Islet of Langerhans (tissue), 1 donor: ENCODE results near the gene FHIT.

Experiments used
- FAIRE-seq: peaks from one replicate; lab custom pipeline; 2011; peaks lifted over from hg19 to GRCh38; lab: Jason Lieb, UNC

FHIT gene

GRCh38 chr3:60322298-60322856, 928.9 kb downstream of the FHIT start:
- peak; percentile 30 for FAIRE-seq

DNA sequence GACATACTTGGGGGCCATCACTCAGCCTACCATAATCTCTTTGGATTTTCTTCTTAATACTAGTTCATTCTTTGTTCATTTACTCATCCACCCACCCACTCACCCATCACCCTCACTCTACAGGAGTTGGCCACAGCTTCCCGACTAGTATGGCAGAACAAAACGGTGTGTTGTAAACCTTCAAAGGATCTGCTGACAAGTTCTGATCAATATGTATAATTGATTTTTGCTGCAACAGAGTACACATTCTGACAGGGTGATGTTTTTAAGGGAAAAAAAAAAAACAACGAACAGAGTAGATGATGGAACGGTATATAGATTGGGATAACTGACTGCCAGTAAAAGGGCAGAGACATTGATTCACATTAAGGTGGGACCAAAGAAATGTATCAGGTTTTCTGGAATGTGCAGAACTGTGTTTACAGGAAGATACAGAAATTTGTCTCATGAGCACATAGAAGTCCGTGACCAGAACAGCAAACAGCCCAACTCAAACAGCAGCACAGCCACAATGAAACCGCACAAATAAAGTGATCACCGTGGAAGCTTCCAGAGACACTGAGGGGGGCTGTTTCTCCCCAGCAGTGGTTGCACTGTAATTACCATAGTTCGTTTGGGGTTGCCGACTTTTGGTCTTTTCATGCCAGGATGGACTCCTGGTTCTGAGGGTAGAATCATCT, 931.9 kb downstream of the FHIT start:
- no peak for FAIRE-seq

DNA sequence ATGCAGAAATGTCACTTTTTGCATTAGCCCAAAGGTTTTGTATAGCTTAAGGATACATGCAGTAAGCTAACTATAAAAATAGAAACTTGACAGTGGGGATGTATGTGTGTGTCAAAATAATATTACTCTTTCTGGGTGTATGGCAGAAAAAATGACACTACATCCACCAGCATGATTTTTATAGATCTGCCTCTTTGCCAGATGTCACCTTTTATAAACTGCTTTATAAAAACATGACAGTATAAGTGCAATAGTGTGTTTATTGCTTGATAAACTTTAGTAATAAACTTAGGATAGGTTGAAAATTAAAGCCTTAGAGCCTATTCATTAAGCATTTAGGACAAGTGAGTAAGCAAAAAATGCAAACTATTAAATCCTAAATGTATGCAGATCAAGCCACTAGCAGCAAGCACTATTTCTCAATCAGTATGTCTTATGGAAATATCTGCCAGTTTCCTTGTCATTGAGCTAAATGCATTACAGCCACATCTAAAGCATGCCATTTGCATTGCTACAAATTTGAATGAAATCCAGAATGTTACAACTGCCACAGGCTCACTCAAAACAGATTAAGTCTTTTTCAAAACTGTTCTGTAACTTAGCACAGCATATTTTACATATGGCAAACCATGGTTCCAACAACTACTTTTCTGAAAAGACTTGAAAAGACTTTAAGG, 935.0 kb downstream of the FHIT start:
- FAIRE-seq = peak; percentile 36

DNA sequence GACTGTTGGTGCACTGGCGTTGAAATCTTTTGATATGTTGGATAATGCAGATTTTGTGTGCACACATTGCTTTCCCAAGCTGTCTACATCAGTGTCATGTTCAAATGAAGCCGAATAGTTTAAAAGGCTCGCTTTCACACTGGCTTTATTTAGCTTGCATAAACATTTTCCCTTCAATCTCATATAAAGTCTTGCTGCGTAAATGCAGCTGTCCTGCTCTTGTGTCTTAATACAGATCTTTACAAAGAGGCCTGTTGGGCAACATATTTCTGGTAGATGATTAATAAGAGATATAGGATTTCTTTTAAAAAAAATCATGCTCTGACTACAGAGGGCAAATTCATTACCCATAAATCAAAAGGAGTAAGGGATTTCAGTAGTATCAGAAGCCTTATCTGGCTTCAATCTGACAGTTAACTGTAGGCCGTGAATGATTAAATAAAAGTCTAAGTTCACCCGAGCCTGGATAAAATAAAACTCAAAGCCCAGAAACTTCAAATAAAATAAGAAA, 937.2 kb downstream of the FHIT start:
- FAIRE-seq = no peak

GRCh38 chr3:60313231-60313798, 937.9 kb downstream of the FHIT start:
- no peak for FAIRE-seq

DNA sequence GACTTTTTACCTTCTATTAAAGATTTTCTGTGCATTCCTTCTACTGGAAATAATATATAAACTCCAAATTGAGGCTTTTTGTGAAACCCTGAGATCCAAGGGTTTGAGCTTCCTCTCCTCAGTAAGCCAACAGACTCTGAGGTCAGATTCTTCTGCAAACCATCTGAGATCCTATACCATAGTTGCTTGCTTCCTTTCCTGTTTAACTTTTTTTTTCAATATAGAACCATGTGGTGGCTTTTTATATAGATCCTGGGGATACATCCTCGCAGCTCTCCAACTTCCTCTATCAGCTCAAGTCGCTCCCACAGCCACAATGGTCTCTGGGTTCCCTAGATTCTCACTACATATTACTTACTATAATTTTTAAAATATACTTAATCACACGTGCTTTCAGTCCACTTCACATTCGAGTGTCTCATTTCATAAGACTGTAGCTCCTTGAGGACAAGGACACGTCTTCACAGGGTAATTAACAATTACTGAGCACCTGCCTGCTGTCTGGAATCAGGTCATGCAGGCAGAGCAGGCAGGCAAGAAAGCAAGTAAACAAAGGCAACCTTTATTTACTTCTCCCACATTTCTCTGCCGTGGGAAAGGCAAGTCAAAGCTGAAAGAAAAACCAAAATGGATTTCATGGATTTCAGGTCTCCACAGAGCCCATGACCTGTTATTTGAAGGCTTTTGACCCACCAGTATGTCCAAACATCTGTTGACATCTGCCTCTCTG, 941.5 kb downstream of the FHIT start:
- FAIRE-seq = no peak

GRCh38 chr3:60308808-60309207, 942.4 kb downstream of the FHIT start:
- FAIRE-seq = no peak

DNA sequence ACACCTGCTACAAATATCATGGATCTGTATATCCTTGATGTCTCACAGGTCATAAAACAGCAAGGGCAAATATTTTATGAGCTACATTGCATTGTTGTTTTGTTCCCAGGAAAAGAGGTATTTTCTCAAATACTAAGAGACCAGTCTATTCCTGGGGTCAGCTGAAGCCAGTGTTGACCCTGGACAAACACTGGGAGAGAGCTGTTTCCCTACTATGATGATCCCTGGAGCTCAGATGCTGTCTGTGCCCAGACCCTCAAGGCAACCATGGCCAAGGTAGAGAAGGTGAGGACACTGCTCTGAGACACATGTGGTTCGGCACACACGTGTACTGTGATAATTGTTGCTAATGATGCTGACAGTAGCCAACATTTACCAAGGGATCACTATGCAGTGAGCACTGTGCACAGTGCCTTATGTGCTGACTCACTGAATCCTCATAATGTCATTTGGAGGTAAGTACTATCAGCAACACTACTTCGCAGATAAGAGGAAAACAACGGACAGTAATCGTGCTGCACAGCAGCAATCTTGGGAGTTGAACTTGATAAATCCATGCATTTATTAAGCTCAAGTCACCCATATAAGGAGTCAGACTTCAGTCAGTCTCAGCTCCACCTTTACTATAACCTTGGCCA, 943.6 kb downstream of the FHIT start:
- FAIRE-seq = no peak

DNA sequence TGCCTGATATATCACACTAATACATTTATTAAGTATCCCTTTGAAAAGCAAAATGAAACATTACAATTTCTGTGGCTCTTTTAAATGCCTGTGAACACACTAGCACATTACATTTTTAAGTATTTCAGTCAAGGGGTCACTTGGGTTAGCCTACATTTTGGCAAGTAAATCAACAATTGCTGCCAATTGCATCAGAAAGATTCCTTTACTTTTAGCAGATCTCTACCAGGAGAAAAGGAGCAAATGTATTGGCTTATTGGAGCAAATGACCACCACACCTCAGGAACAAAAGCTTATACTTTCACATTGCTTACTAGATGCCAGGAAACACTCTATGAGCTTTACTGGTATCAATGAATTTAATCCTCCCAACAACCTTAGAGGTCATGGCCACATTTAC, 947.1 kb downstream of the FHIT start:
- FAIRE-seq = no peak

- FAIRE-seq = no peak
Observed at GRCh38 chr3:60303160-60303559, 948.1 kb downstream of the FHIT start.

GRCh38 chr3:60301142-60301541, 950.1 kb downstream of the FHIT start:
- FAIRE-seq = peak; percentile 86

- FAIRE-seq = no peak
Observed at GRCh38 chr3:60298141-60298540, 953.1 kb downstream of the FHIT start.

DNA sequence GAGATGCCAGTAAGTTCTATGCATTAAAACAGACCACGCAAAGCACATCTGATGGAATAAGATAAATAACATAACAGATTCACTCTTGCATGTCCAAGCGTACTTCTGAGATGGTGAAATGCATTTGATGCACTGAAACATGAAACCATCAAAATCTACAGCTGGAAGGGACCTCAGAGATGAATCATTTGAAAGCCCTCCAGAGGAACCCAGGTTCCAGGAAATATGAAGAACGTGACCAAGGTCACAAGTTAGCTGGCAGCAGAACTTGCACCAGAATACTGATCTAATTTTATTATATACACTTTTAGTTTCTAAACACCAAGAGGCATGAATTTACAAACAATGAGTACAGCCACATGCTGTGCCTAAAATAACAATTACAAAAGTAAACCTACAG, 957.1 kb downstream of the FHIT start:
- no peak for FAIRE-seq

DNA sequence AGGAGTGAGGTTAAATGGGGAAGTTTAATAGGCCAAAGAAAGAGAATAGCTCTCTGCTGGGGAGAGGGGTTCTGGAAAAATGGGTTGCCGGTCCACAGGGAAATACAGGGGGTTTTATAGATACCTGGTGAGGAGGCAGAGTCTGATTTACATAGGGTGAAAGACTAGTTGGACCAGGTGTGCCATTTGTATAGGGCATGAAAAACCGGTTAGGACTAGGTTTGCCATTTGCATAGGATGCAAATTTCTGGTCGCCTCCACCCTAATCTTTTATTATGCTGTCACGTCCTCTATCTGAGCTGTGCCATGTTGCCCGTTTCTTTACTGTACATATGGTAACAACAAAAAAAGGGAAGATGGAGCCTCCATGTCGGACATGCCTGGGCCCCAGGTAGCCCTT, 960.1 kb downstream of the FHIT start:
- no peak for FAIRE-seq

GRCh38 chr3:60290122-60290492, 961.1 kb downstream of the FHIT start:
- no peak for FAIRE-seq

DNA sequence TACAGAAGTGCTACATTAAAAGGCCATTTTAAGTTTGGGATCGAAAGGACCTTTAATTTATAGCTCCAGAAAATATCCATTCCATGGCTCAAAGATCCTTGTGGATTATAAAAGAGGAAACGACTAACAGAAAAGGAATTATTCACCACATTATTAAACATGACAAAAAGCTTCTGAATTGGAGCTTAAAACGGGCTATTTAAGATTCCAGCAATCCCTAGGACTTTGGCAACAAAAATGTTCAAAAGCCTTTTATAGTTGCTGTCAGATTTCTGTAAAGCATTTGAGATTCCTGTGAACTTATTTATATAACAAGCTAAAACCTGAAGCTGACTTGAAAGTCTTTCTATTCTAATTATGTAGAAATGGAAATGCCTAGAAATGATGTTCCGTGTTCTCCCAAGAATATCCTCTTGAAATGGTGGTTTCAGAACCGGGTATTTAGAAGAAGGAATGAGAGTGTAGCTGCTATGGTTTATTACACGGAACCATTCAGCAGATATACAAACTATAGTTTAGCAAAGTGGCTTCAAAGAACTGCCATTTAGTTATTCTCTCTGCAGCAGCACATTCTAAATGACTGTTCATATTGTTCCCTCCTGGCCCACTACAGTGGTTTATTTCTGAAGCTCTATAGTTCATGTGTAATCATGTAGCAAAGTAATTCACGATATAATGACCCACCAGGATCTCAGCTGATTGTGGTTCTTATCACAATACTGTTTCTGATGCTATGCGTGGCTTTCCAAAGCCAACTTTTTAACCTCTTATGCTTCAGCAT, 961.7 kb downstream of the FHIT start:
- FAIRE-seq = no peak

DNA sequence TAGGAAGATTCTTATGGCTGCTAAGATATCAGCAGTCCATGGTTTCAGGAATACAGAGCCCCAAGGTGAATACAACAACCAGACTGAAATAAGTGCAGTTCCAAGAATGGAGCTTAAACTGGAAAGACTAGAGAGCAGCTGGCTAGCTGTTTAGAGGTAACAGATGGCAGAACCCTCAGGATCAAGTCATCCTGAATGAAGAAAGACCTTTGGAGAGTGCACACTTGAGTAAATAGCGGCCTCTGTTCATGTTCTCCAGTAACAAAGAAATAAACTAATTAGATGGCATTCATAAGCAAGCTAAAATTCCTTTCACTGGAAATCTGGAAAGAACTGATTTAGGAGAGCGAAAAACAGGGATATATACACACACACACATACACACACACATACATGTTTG, 968.4 kb downstream of the FHIT start:
- FAIRE-seq = peak; percentile 87

- no peak for FAIRE-seq
Observed at GRCh38 chr3:60281970-60282369, 969.3 kb downstream of the FHIT start.

DNA sequence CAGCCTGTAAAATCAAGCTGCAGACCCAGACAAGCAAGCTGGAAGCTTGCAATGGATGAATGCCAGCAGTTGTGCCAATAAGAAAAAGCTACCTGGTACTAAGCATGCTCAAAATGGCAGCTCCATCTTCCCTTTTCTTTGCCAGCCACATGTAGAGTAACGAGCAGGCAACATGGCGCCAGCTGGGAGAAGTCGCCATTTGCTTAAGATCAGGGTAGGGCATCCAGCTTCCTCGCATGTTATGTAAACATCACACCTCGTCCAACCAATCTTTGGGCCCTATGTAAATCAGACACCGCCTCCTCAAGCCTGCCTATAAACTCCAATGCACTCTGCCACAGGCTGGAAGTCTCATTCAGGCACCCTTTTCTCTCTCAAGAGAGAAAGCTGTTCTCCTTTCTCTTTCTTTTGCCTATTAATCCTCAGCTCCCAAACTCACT, 973.9 kb downstream of the FHIT start:
- no peak for FAIRE-seq

GRCh38 chr3:60276615-60277014, 974.6 kb downstream of the FHIT start:
- no peak for FAIRE-seq

- no peak for FAIRE-seq
Observed at GRCh38 chr3:60274646-60275045, 976.6 kb downstream of the FHIT start.
